OCI-LY7 (cell line): ENCODE data around the gene KCNJ16. TPM values are rescaled to one million over a fixed set of nuclear protein-coding genes. Genes with fewer than 3 reads are reported as not detected.

Source experiments
- BruUV-seq: library from RNA; stranded (reverse); fragments of 400-500 nt; replicated peaks from 2 replicates; lab custom pipeline; 2021; lab: Mats Ljungman, UMichigan
- CTCF ChIA-PET: fragments of 300-600 bp; sonication (Branson Sonifier 250); formaldehyde crosslinking; loops from one replicate; lab custom pipeline; 2022; ENCODE audit warnings: antibody characterized with exemption; ENCODE audit not compliant: unreplicated experiment; lab: Charles Lee
- POLR2A ChIA-PET: fragments of 300-600 bp; sonication (Branson Sonifier 250); formaldehyde crosslinking; loops from one replicate; lab custom pipeline; 2022; ENCODE audit warnings: antibody characterized with exemption; lab: Charles Lee
- DNase-seq: peaks from one replicate; pipeline ENCODE4 v3.0.0-alpha.2; 2015; ENCODE audit warnings: low spot score
- H2AFZ ChIP-seq: fragments of 200-600 bp; sonication (generic), shearing (Covaris generic); 2 replicates; pipeline ENCODE4 v1.6.1; 2014; ENCODE audit warnings: mild to moderate bottlenecking, antibody characterized with exemption, low read length, moderate library complexity
- H3K27ac ChIP-seq: fragments of 200-600 bp; sonication (generic); 2 replicates; pipeline ENCODE4 v1.5.1; 2014; ENCODE audit warnings: mixed run types, low read depth, mild to moderate bottlenecking, moderate library complexity, low read length, inconsistent platforms; ENCODE audit not compliant: poor library complexity, severe bottlenecking
- H3K36me3 ChIP-seq: fragments of 200-600 bp; sonication (generic); 2 replicates; pipeline ENCODE4 v1.6.1; 2014; ENCODE audit warnings: mild to moderate bottlenecking, antibody characterized with exemption, low read length, moderate library complexity, mixed read lengths; ENCODE audit not compliant: insufficient read depth
- H3K4me1 ChIP-seq: fragments of 200-600 bp; sonication (generic); 2 replicates; pipeline ENCODE4 v1.5.1; 2014; ENCODE audit warnings: mild to moderate bottlenecking, low read length; ENCODE audit not compliant: insufficient read depth, poor library complexity, severe bottlenecking
- H3K4me2 ChIP-seq: fragments of 200-600 bp; sonication (generic); 2 replicates; pipeline ENCODE4 v1.6.1; 2014; ENCODE audit warnings: mild to moderate bottlenecking, low read length
- H3K4me3 ChIP-seq: fragments of 200-600 bp; sonication (generic); 2 replicates; pipeline ENCODE4 v1.5.1; 2014; ENCODE audit warnings: mild to moderate bottlenecking, low read depth, low read length; ENCODE audit not compliant: poor library complexity, severe bottlenecking
- H3K79me2 ChIP-seq: fragments of 200-600 bp; sonication (generic); 2 replicates; pipeline ENCODE4 v1.6.1; 2016; ENCODE audit warnings: low read depth, mild to moderate bottlenecking, low read length, moderate library complexity, mixed read lengths; ENCODE audit not compliant: insufficient read depth
- H3K9me2 ChIP-seq: fragments of 200-600 bp; sonication (generic); 2 replicates; pipeline ENCODE4 v1.6.1; 2016; ENCODE audit warnings: mild to moderate bottlenecking, low read length, mixed read lengths; ENCODE audit not compliant: insufficient read depth
- H3K9me3 ChIP-seq: fragments of 200-600 bp; sonication (generic); 2 replicates; pipeline ENCODE4 v1.6.1; 2014; ENCODE audit warnings: mild to moderate bottlenecking, mixed run types, low read length, mixed read lengths
- H4K20me1 ChIP-seq: fragments of 200-600 bp; sonication (generic); 2 replicates; pipeline ENCODE4 v1.6.1; 2014; ENCODE audit warnings: mild to moderate bottlenecking, antibody characterized with exemption, low read length, moderate library complexity, mixed read lengths; ENCODE audit not compliant: insufficient read depth
- CTCF ChIP-seq: fragments of 200-600 bp; sonication (generic); conservative IDR thresholded peaks from 2 replicates; pipeline ENCODE4 v1.5.1; 2014; ENCODE audit warnings: mild to moderate bottlenecking, antibody characterized with exemption, low read length, moderate library complexity, mixed read lengths
- EZH2phosphoT487 ChIP-seq: fragments of 200-600 bp; sonication (generic); IDR thresholded peaks from 2 replicates; pipeline ENCODE4 v1.6.1; 2018; ENCODE audit warnings: low read depth, borderline replicate concordance, mild to moderate bottlenecking, mixed run types, antibody characterized with exemption, low read length, moderate library complexity, mixed read lengths
- intact Hi-C: fragments of 100-400 bp; cut with micrococcal nuclease; formaldehyde crosslinking; loops from one replicate; pipeline ENCODE4 v1.10.0; 2022; ENCODE audit not compliant: unreplicated experiment
- total RNA-seq, 2 experiments: library from RNA; depleted of rRNA in 1 of 2; stranded (reverse); fragments of >200 nt in 1 of 2; shearing (Covaris generic) in 1 of 2; gene quantifications; 2 replicates each; pipeline ENCODE4 v1.2.3, GENCODE V29; 2014 to 2022

The KCNJ16 gene
- total RNA-seq, 2 experiments from 2014 or later = not detected

- H3K9me3 ChIP-seq = no peaks in the 10 kb centered on the region
- H3K4me1 ChIP-seq = no peaks in the 10 kb centered on the region
- no peak overlapping the region for H2AFZ ChIP-seq
- no peaks in the 10 kb centered on the region for H3K79me2 ChIP-seq
- no peaks in the 10 kb centered on the region for H3K36me3 ChIP-seq
- H3K9me2 ChIP-seq = no peaks in the 10 kb centered on the region
- no peak for DNase-seq
- CTCF ChIA-PET = interaction anchor here (0.6 to 1.2 kb wide), 2 partner anchors 10 to 899 kb away, joined by 3 read pairs; no protein-coding TSS in a partner anchor
- POLR2A ChIA-PET = interaction anchor here (0.6 to 0.9 kb wide), 4 partner anchors 8 to 551 kb away, joined by 3 to 4 read pairs (median 3); no protein-coding TSS in a partner anchor
- no peak overlapping the region for H3K4me3 ChIP-seq
- TF ChIP-seq EZH2phosphoT487 = no peak
- TF ChIP-seq CTCF = no peak
- no peak overlapping the region for H3K27ac ChIP-seq
- no TSS peak for BruUV-seq
- H4K20me1 ChIP-seq = no peaks in the 10 kb centered on the region
- H3K4me2 ChIP-seq = no peak overlapping the region
- intact Hi-C loops = loop anchor here (10.0 kb wide), 2 partner anchors 745 to 835 kb away; partner anchors contain the start of genes ABCA5 and MAP2K6
These were observed 85.0 kb downstream of the KCNJ16 start for GRCh38 chr17:70159980-70160379.

GRCh38 chr17:70161519-70161918 is 86.5 kb downstream of the KCNJ16 start:
- no peaks in the 10 kb centered on the region for H3K36me3 ChIP-seq

More at GRCh38 chr17:70161519-70161918, 86.5 kb downstream of the KCNJ16 start:
- CTCF ChIA-PET = no interaction called here
- BruUV-seq = no TSS peak
- no peaks in the 10 kb centered on the region for H3K4me1 ChIP-seq
- H3K79me2 ChIP-seq = no peaks in the 10 kb centered on the region
- no peak for TF ChIP-seq CTCF
- TF ChIP-seq EZH2phosphoT487 = no peak
- no peak overlapping the region for H3K27ac ChIP-seq
- no peak for DNase-seq
- POLR2A ChIA-PET = interaction anchor here (0.7 kb wide), 1 partner anchor 464 kb away, joined by 4 read pairs; no protein-coding TSS in a partner anchor
- no peak overlapping the region for H3K4me3 ChIP-seq
- H2AFZ ChIP-seq = no peak overlapping the region
- H3K9me3 ChIP-seq = no peaks in the 10 kb centered on the region
- no peaks in the 10 kb centered on the region for H4K20me1 ChIP-seq
- intact Hi-C loops = loop anchor here (10.0 kb wide), 2 partner anchors 747 to 837 kb away; partner anchors contain the start of genes ABCA5 and MAP2K6
- H3K9me2 ChIP-seq = no peaks in the 10 kb centered on the region
- H3K4me2 ChIP-seq = no peak overlapping the region
